ENCODE measurements around the gene C22orf15. TPM values are rescaled to one million over a fixed set of nuclear protein-coding genes. Genes with fewer than 3 reads are reported as not detected.

Gene C22orf15
- total and polyA plus RNA-seq, 2 donors, result 0.63 to 0.82 TPM

DNA sequence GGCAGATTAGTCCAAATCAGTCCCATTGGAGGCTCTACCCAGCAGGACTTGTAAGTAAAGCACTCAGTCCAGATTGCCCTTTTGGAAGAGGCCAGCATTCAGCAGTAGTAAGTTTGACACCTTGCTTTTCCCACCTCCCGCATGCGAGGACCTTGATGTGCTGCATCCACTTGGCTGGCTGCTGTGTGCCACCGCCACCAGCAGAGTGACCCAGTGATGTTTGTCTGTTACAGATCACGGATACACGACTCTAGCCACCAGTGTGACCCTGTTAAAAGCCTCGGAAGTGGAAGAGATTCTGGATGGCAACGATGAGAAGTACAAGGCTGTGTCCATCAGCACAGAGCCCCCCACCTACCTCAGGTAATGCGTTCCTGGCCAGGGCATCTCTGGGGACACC, 30.5 kb downstream of the C22orf15 start:
- Histone ChIP-seq H3K27ac (ENCODE audit: low read depth) (no peak overlapping the region), H3K4me3 (ENCODE audit: low read depth, low read length) (no peak overlapping the region), H3K36me3 (ENCODE audit: insufficient read depth) (no peaks in the 10 kb centered on the region), H3K4me1 (ENCODE audit: insufficient read depth) (no peaks in the 10 kb centered on the region)
- 89% methylated on average over 8 of the region's 8 CpGs for WGBS
- DNase-seq (ENCODE audit: extremely low spot score), result no peak

DNA sequence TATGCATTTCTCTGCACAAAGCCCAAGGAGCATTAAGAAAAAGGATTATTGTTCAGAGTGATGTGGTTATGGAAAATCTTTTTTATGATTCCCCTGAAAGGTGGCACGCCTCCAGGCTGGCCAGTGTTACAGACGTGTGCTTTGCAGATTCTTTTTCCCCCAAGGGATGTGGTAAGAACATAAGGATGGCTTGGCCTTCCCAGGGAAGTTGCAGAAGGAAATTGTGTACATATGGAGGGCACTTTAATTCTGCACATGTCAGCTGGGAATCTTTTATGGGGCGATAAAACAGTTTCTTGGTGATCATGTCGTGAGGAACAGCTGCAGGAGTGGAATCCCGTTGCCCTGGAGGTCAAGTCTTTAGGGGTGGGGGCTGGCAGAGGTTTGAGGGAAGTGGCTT, 33.7 kb downstream of the C22orf15 start:
- no peak overlapping the region for H3K4me3 ChIP-seq (ENCODE audit: low read depth, low read length)
- H3K36me3 ChIP-seq (ENCODE audit: insufficient read depth), result no peaks in the 10 kb centered on the region
- DNase-seq (ENCODE audit: extremely low spot score), result no peak
- WGBS, result 30% methylated on average over 5 of the region's 5 CpGs
- H3K4me1 ChIP-seq (ENCODE audit: insufficient read depth), result no peaks in the 10 kb centered on the region
- H3K27ac ChIP-seq (ENCODE audit: low read depth), result no peak overlapping the region

DNA sequence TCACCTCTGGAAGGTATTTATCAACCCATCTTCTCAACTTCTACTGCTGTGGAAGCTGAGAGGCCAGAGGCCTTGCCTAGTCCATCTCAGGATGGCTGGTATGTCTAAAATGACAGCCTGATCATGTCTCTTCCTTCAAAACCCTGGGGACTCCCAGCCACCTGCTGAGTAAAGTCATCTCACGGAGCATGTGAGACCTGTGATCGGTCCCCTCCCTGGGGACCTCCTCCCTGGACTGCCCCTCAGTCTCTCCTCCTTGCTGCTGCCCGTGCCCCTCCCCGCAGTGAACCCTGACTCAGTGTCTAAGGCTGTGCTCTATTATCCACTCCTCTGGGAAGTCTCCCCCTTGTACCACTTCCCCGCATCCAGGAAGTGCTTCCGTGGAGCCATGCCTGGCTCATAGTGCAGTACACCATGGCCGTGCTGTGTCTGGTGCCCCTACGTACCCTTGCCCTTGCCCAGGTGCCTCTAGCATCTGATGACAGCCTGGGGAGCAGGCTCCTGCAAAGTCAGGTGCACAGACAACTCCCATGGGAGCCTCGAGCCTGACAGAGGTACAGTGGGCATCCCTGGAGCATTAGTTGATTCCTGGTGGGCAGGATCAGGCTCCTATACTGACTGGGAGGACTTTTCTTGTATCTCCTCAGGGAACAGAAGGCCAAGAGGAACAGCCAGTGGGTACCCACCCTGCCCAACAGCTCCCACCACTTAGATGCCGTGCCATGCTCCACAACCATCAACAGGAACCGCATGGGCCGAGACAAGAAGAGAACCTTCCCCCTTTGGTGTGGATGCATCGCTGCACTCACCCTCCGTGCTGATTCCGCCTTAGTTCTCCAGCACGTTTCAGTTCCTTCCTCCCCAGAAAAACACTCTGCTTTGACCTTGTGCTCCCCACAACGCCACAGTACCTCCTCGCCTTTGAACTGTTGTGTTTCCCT, 37.8 kb downstream of the C22orf15 start:
- H3K4me1 ChIP-seq (ENCODE audit: insufficient read depth), result no peaks in the 10 kb centered on the region
- no peak for DNase-seq (ENCODE audit: extremely low spot score)
- H3K36me3 ChIP-seq (ENCODE audit: insufficient read depth), result peaks cover 4% of the 10 kb centered on the region
- WGBS, result 95% methylated on average over 18 of the region's 18 CpGs
- no peak overlapping the region for H3K4me3 ChIP-seq (ENCODE audit: low read depth, low read length)
- no peak overlapping the region for H3K27ac ChIP-seq (ENCODE audit: low read depth)

DNA sequence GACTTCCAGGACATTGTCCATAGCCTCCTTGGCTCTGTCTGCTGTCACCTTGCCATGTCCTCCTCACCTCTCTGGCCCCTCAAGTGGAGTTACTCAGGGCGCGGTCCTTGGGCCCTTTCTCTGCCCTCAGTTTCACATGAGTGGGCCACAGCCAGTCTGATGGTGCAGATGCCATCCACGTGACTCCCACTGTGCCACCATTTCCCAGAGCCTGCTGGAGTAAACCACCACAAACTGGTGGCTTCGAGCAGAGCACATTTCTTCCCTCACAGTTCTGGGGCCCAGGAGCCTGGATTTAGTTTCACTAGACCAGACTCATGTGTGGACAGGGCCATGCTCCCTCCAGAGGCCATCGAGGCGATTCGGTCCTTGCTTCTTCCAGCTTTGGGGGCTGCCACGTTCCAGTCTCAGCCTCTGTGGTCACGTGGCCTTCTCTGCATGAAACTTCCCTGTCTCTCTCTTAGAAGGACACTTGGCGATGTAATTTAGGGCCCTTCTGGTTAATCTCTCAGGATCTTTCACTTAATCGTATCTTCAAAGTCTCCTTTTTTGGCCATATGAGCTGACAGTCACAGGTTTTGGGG, 38.5 kb downstream of the C22orf15 start:
- H3K4me1 ChIP-seq (ENCODE audit: insufficient read depth), result no peaks in the 10 kb centered on the region
- no peak for DNase-seq (ENCODE audit: extremely low spot score)
- H3K27ac ChIP-seq (ENCODE audit: low read depth), result no peak overlapping the region
- H3K36me3 ChIP-seq (ENCODE audit: insufficient read depth), result peaks cover 4% of the 10 kb centered on the region
- WGBS, result 85% methylated on average over 11 of the region's 11 CpGs
- no peak overlapping the region for H3K4me3 ChIP-seq (ENCODE audit: low read depth, low read length)

DNA sequence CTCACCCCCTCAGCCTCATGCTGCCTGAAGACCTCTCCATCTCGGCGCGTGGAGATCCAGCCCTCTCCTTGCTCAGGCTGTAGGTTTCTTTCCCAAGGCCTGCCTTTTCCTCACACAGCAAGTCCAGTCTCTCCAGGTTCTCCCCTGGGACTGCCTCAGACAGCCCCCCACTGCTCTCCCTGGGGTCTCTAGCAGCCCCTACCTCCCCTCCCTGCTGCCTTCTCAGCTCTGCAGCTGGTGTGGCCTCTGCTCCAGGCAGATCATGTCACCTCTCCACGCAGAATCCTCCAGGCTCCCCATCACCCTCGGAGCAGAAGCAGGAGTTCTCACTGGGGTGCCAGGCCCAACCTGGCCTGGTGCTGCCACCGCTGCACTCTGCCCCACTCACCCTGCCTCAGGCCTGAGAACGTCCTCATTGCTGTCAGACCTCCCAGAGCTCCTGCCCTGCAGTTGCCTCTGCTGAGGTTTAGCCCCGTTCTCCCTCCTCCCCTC, 39.1 kb downstream of the C22orf15 start:
- H3K36me3 ChIP-seq (ENCODE audit: insufficient read depth), result peaks cover 4% of the 10 kb centered on the region
- 92% methylated on average over 8 of the region's 8 CpGs for WGBS
- no peak overlapping the region for H3K4me3 ChIP-seq (ENCODE audit: low read depth, low read length)
- no peak for DNase-seq (ENCODE audit: extremely low spot score)
- no peaks in the 10 kb centered on the region for H3K4me1 ChIP-seq (ENCODE audit: insufficient read depth)
- H3K27ac ChIP-seq (ENCODE audit: low read depth), result no peak overlapping the region

DNA sequence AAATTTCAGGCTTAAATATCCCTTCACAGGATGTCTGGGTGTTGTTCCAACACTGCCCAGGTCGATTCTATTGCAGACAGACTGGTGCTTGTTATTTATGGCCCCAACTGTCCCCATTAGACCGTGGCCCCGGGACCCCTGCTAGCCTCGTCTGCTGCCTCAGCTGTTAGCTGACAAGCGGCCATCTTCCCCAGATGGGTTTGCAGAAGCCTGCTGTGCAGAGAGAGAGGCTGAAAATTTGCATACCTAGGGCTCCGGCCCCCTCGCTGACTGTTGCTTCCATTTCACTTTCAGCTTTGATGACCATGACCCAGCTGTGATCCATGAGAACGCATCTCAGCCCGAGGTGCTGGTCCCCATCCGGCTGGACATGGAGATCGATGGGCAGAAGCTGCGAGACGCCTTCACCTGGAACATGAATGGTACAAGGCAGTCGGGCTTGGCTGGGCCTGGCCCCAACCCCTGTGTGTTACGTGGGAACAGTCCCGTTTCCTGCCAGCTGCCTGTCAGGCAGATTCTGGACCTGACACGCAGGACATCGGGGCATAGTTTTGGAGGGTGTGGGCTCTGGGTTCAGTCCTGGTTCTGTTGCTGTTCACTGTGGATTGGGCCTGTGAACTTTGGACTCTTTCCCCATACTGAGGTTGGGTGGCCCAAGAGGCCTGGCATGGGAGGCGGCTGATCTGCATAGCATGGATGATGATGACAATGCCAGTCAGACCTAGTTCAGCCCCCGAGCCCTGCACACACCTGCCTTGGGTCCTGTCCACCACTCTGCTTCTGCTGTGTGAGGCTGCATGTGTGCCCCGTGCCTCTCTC, 40.4 kb downstream of the C22orf15 start:
- WGBS, result 83% methylated on average over 21 of the region's 21 CpGs
- H3K4me3 ChIP-seq (ENCODE audit: low read depth, low read length), result no peak overlapping the region
- no peak for DNase-seq (ENCODE audit: extremely low spot score)
- H3K27ac ChIP-seq (ENCODE audit: low read depth), result no peak overlapping the region
- H3K4me1 ChIP-seq (ENCODE audit: insufficient read depth), result no peaks in the 10 kb centered on the region
- H3K36me3 ChIP-seq (ENCODE audit: insufficient read depth), result peaks cover 4% of the 10 kb centered on the region

DNA sequence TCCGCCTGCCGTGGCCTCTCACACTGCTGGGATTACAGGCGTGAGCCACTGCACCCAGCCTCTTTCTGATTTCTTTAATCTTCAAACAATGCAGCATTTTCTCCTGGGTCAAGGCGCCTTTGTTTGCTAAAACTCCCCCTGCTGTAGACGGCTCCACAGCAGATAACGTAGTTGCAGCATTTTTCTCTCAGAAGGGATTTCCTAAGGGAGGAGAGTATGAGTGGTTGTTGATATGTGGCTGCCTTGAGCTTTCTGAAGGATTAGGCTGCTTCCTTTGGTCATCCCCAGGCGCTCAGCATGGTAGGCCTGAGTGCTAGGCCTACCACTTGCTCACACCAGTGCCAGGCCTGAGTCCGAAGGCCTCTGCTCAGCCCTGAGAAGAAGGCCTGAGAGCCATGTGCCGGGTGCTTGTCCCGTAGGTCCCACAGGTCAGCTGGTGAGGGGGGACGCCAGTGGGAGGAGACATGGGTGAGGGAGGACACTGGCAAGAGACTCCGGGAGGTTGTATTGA, 42.0 kb downstream of the C22orf15 start:
- no peaks in the 10 kb centered on the region for H3K4me1 ChIP-seq (ENCODE audit: insufficient read depth)
- no peak overlapping the region for H3K4me3 ChIP-seq (ENCODE audit: low read depth, low read length)
- H3K27ac ChIP-seq (ENCODE audit: low read depth), result no peak overlapping the region
- DNase-seq (ENCODE audit: extremely low spot score), result no peak
- H3K36me3 ChIP-seq (ENCODE audit: insufficient read depth), result peaks cover 4% of the 10 kb centered on the region
- WGBS, result 58% methylated on average over 12 of the region's 12 CpGs

DNA sequence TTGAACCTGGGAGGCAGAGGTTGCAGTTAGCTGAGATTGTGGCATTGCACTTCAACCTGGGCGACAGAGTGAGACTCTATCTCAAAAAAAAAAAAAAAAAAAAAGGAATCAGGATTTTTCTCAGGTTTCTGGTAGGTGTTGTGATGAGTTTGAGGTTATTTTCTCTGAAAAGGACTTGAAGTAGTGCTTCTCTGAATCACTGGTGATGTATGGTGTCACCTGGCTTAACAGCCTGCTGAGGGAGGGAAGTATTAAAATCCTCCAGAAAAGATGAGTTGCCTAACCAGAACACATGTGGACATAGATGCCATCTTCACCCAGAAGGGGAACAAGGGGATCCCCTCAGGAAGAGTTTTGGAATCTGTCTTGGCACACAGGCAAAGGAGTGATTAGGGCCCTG, 44.0 kb downstream of the C22orf15 start:
- no peak overlapping the region for H3K27ac ChIP-seq (ENCODE audit: low read depth)
- no peak overlapping the region for H3K4me3 ChIP-seq (ENCODE audit: low read depth, low read length)
- WGBS, result 97% methylated on average over 1 of the region's 1 CpG
- H3K36me3 ChIP-seq (ENCODE audit: insufficient read depth), result peaks cover 3% of the 10 kb centered on the region
- no peaks in the 10 kb centered on the region for H3K4me1 ChIP-seq (ENCODE audit: insufficient read depth)
- no peak for DNase-seq (ENCODE audit: extremely low spot score)

DNA sequence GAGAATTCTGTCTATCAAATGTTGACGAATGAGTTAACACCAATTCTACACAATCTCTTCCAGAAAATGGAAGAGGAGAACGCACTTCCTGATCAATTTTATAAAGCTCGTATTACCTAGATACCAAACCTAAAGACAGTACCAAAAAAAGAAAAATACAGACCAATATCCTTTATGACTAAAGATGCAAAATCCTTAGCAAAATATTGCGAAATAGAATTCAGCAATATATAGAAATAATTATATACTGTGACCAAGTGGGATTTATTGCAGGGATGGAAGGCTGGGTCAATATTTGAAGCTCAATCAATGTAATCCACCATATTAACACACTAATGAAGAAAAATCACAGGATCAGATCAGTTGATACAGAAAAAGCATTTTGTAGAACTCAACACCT, 49.6 kb downstream of the C22orf15 start:
- Histone ChIP-seq H3K4me1 (ENCODE audit: insufficient read depth) (no peaks in the 10 kb centered on the region), H3K36me3 (ENCODE audit: insufficient read depth) (no peaks in the 10 kb centered on the region), H3K4me3 (ENCODE audit: low read depth, low read length) (no peak overlapping the region), H3K27ac (ENCODE audit: low read depth) (no peak overlapping the region)
- DNase-seq (ENCODE audit: extremely low spot score), result no peak
- WGBS, result 94% methylated on average over 4 of the region's 4 CpGs

Other genes with a start within 250 kb of the C22orf15 start
- not detected for gene IGLL1, start 182.7 kb upstream of the C22orf15 start, total RNA-seq
- gene IGLL1, start 182.7 kb upstream of the C22orf15 start, polyA plus RNA-seq, result not detected
- 0.48 TPM for gene DRICH1, start 130.7 kb upstream of the C22orf15 start, total RNA-seq
- 0.06 TPM for gene DRICH1, start 130.7 kb upstream of the C22orf15 start, polyA plus RNA-seq
- gene RGL4, start 72.0 kb upstream of the C22orf15 start, total RNA-seq, result not detected
- 0.32 TPM for gene RGL4, start 72.0 kb upstream of the C22orf15 start, polyA plus RNA-seq
- 9.9 TPM for gene ZNF70, start 11.9 kb upstream of the C22orf15 start, total RNA-seq
- 1.6 TPM for gene ZNF70, start 11.9 kb upstream of the C22orf15 start, polyA plus RNA-seq
- gene VPREB3, start 8.6 kb upstream of the C22orf15 start, total RNA-seq, result not detected
- not detected for gene VPREB3, start 8.6 kb upstream of the C22orf15 start, polyA plus RNA-seq
- 3.6 TPM for gene CHCHD10, start 5.0 kb downstream of the C22orf15 start, total RNA-seq
- 69.8 TPM for gene CHCHD10, start 5.0 kb downstream of the C22orf15 start, polyA plus RNA-seq
- 7.3 TPM for gene MMP11, start 9.9 kb downstream of the C22orf15 start, total RNA-seq
- 5.6 TPM for gene MMP11, start 9.9 kb downstream of the C22orf15 start, polyA plus RNA-seq
- gene SMARCB1, start 24.0 kb downstream of the C22orf15 start, total RNA-seq, result 16.7 TPM
- 47.9 TPM for gene SMARCB1, start 24.0 kb downstream of the C22orf15 start, polyA plus RNA-seq
- gene DERL3, start 76.0 kb downstream of the C22orf15 start, total RNA-seq, result 0.74 TPM
- 0.98 TPM for gene DERL3, start 76.0 kb downstream of the C22orf15 start, polyA plus RNA-seq
- 13.0 TPM for gene SLC2A11, start 94.9 kb downstream of the C22orf15 start, total RNA-seq
- gene SLC2A11, start 94.9 kb downstream of the C22orf15 start, polyA plus RNA-seq, result 12.0 TPM
- gene MIF, start 131.4 kb downstream of the C22orf15 start, total RNA-seq, result 70.1 TPM
- 528 TPM for gene MIF, start 131.4 kb downstream of the C22orf15 start, polyA plus RNA-seq
- gene GSTT2B, start 198.2 kb downstream of the C22orf15 start, total RNA-seq, result 2.1 TPM
- gene GSTT2B, start 198.2 kb downstream of the C22orf15 start, polyA plus RNA-seq, result 30.4 TPM
- 3.0 TPM for gene DDTL, start 203.9 kb downstream of the C22orf15 start, total RNA-seq
- gene DDTL, start 203.9 kb downstream of the C22orf15 start, polyA plus RNA-seq, result 6.3 TPM
- gene DDT, start 211.5 kb downstream of the C22orf15 start, total RNA-seq, result 71.1 TPM
- gene DDT, start 211.5 kb downstream of the C22orf15 start, polyA plus RNA-seq, result 232 TPM
- gene GSTT2, start 217.1 kb downstream of the C22orf15 start, total RNA-seq, result not detected
- 5.7 TPM for gene GSTT2, start 217.1 kb downstream of the C22orf15 start, polyA plus RNA-seq
- gene GSTT4, start 242.5 kb downstream of the C22orf15 start, total RNA-seq, result not detected
- gene GSTT4, start 242.5 kb downstream of the C22orf15 start, polyA plus RNA-seq, result not detected
- 34.2 TPM for gene CABIN1, start 248.3 kb downstream of the C22orf15 start, total RNA-seq
- 39.0 TPM for gene CABIN1, start 248.3 kb downstream of the C22orf15 start, polyA plus RNA-seq